ENCODE measurements around the gene RNF144B.

RNF144B gene

GRCh38 chr6:18509871-18510643, 122.9 kb downstream of the RNF144B start:
- peak; percentile 49 for DNase-seq (ENCODE audit: low read depth, low spot score)

GRCh38 chr6:18510644-18511033, 123.5 kb downstream of the RNF144B start:
- DNase-seq (ENCODE audit: low read depth, low spot score), result no peak

GRCh38 chr6:18511211-18511610, 124.1 kb downstream of the RNF144B start:
- DNase-seq (ENCODE audit: low read depth, low spot score), result no peak

GRCh38 chr6:18513253-18513798, 126.2 kb downstream of the RNF144B start:
- no peak for DNase-seq (ENCODE audit: low read depth, low spot score)

- DNase-seq (ENCODE audit: low read depth, low spot score), result no peak
Measured at GRCh38 chr6:18514180-18514579, 127.0 kb downstream of the RNF144B start.

GRCh38 chr6:18515767-18516166, 128.6 kb downstream of the RNF144B start:
- DNase-seq (ENCODE audit: low read depth, low spot score), result peak; percentile 35

Measured in astrocyte of the hippocampus (primary cell).